Uterus (tissue), 4 donors: ENCODE results near the gene ZPLD1. TPM values are rescaled to one million over a fixed set of nuclear protein-coding genes. Genes with fewer than 3 reads are reported as not detected.

Source experiments
- DNase-seq, 2 donors: peaks; one replicate each; pipeline ENCODE4 v3.0.0-alpha.2; 2019 to 2020
- H3K27ac ChIP-seq, 2 donors: fragments of 200-600 bp; sonication (generic); 1 replicate in 1 of 2; 2 replicates in 1 of 2; pipeline ENCODE4 v1.5.1; 2016 to 2018
- H3K27me3 ChIP-seq, 2 donors: fragments of 200-600 bp; sonication (generic); one replicate each; pipeline ENCODE4 v1.5.1; 2018 to 2019; ENCODE audit warnings: control low read depth in 1 of 2
- H3K36me3 ChIP-seq, 2 donors: fragments of 200-600 bp; sonication (generic); one replicate each; pipeline ENCODE4 v1.5.1; 2019; ENCODE audit warnings: control low read depth in 1 of 2
- H3K4me1 ChIP-seq, 2 donors: fragments of 200-600 bp; sonication (generic); one replicate each; pipeline ENCODE4 v1.5.1; 2018 to 2019; ENCODE audit warnings: control low read depth in 1 of 2
- H3K4me3 ChIP-seq, 2 donors: fragments of 200-600 bp; sonication (generic); 1 replicate in 1 of 2; 2 replicates in 1 of 2; pipeline ENCODE4 v1.5.1; 2018 to 2019; ENCODE audit warnings: mild to moderate bottlenecking in 1 of 2
- H3K9me3 ChIP-seq, 2 donors: fragments of 200-600 bp; sonication (generic); one replicate each; pipeline ENCODE4 v1.5.1; 2019; ENCODE audit warnings: control low read depth in 1 of 2
- POLR2A ChIP-seq, 2 donors: fragments of 450-650 bp; IDR thresholded peaks; one replicate each; pipeline ENCODE4 v1.6.1; 2016; ENCODE audit warnings: antibody characterized with exemption in 2 of 2, mild to moderate bottlenecking in 1 of 2, moderate library complexity in 1 of 2
- intact Hi-C: fragments of 100-400 bp; cut with DNase I; formaldehyde crosslinking; loops from one replicate; pipeline ENCODE4 v1.15.1; 2023; ENCODE audit warnings: low total_unique reads
- total RNA-seq, 4 donors: library from RNA; depleted of rRNA in 3 of 4; stranded (reverse); fragments of >200 nt in 3 of 4; gene quantifications; one replicate each; pipeline versions ENCODE4 v1.1.0 to v1.2.4, GENCODE V29; 2014 to 2023
- TF ChIP-seq, protein P1 (sequence below), 4 experiments: fragments of 200-600 bp in 2 of 4; fragments of 450-650 bp in 2 of 4; sonication (generic) in 2 of 4; IDR thresholded peaks; one replicate each; pipeline ENCODE4 v1.5.1; 2016 to 2019; ENCODE audit warnings: antibody characterized with exemption in 4 of 4, mild to moderate bottlenecking in 2 of 4, moderate library complexity in 1 of 4
- donor health status: DM: yes; HTN: yes; CAD: no.

The ZPLD1 gene
- total RNA-seq, 4 donors from 2014 or later: 0.07 TPM; not detected in 3

DNA sequence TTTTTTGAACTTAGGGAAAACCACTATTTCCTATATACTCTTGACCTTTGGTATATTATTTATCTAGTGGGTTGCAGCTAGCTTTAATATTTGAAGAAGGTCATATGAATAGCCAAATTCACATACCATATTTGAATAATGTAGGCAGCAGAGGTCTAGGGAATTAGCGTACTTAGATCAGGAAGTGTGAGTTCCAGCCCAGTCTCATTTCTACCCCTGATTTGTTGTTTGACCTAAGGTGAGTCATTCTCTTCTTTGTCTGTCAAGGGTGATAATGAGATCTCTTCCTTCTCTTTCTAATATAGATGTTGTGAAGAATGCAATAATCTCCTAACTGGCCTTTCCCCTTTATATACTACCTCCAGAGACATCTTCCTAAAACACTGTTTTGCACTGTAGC, 36.6 kb upstream of the ZPLD1 start:
- intact Hi-C loops: no loop called here
- no peak for TF ChIP-seq POLR2A (IDR thresholded peaks at IDR 0.05)
- TF ChIP-seq, protein P1, sequence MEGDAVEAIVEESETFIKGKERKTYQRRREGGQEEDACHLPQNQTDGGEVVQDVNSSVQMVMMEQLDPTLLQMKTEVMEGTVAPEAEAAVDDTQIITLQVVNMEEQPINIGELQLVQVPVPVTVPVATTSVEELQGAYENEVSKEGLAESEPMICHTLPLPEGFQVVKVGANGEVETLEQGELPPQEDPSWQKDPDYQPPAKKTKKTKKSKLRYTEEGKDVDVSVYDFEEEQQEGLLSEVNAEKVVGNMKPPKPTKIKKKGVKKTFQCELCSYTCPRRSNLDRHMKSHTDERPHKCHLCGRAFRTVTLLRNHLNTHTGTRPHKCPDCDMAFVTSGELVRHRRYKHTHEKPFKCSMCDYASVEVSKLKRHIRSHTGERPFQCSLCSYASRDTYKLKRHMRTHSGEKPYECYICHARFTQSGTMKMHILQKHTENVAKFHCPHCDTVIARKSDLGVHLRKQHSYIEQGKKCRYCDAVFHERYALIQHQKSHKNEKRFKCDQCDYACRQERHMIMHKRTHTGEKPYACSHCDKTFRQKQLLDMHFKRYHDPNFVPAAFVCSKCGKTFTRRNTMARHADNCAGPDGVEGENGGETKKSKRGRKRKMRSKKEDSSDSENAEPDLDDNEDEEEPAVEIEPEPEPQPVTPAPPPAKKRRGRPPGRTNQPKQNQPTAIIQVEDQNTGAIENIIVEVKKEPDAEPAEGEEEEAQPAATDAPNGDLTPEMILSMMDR (IDR thresholded peaks at IDR 0.05): no peak
- Histone ChIP-seq H3K27ac (no peak overlapping the region), H3K36me3 (no peaks in the 10 kb centered on the region), H3K27me3 (no peaks in the 10 kb centered on the region), H3K9me3 (no peaks in the 10 kb centered on the region), H3K4me1 (no peaks in the 10 kb centered on the region), H3K4me3 (no peak overlapping the region)
- DNase-seq: no peak

- no peak overlapping the region for H3K4me3 ChIP-seq
- no peak for TF ChIP-seq POLR2A (IDR thresholded peaks at IDR 0.05)
- TF ChIP-seq, protein P1 (IDR thresholded peaks at IDR 0.05): no peak
- H3K4me1 ChIP-seq: no peaks in the 10 kb centered on the region
- intact Hi-C loops: no loop called here
- no peaks in the 10 kb centered on the region for H3K36me3 ChIP-seq
- DNase-seq: no peak
- H3K27ac ChIP-seq: no peak overlapping the region
- H3K27me3 ChIP-seq: no peaks in the 10 kb centered on the region
- H3K9me3 ChIP-seq: no peaks in the 10 kb centered on the region
These were observed 36.1 kb upstream of the ZPLD1 start for GRCh38 chr3:102398666-102399065.

GRCh38 chr3:102400142-102400541, 34.7 kb upstream of the ZPLD1 start:
- Histone ChIP-seq H3K9me3 (no peaks in the 10 kb centered on the region), H3K36me3 (no peaks in the 10 kb centered on the region), H3K4me3 (no peak overlapping the region), H3K27me3 (no peaks in the 10 kb centered on the region), H3K4me1 (no peaks in the 10 kb centered on the region), H3K27ac (no peak overlapping the region)
- DNase-seq: no peak
- no peak for TF ChIP-seq POLR2A (IDR thresholded peaks at IDR 0.05)
- TF ChIP-seq, protein P1 (IDR thresholded peaks at IDR 0.05): no peak
- intact Hi-C loops: no loop called here

DNA sequence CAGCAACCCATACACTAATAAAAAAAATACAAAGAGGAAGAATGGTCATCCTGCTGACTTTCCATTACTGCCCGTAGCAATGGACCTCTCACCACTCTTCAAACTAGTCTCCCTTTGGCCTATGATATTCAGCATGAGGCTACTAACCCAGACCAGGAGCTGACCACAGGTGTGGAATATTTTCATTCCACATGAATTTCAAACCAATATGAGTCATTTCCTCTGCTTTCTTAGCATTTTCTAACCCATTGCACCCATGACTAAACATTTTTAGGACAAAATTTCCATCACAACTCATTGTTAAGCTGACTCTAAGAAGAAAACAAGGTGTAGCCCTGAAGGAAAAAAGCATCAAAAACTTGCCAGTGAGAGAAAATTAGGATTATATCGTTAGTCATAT, 34.0 kb upstream of the ZPLD1 start:
- intact Hi-C loops: no loop called here
- H3K9me3 ChIP-seq: no peaks in the 10 kb centered on the region
- H3K36me3 ChIP-seq: no peaks in the 10 kb centered on the region
- H3K4me3 ChIP-seq: no peak overlapping the region
- DNase-seq: no peak
- no peaks in the 10 kb centered on the region for H3K27me3 ChIP-seq
- no peak overlapping the region for H3K27ac ChIP-seq
- no peak for TF ChIP-seq POLR2A (IDR thresholded peaks at IDR 0.05)
- TF ChIP-seq, protein P1 (IDR thresholded peaks at IDR 0.05): no peak
- H3K4me1 ChIP-seq: no peaks in the 10 kb centered on the region

DNA sequence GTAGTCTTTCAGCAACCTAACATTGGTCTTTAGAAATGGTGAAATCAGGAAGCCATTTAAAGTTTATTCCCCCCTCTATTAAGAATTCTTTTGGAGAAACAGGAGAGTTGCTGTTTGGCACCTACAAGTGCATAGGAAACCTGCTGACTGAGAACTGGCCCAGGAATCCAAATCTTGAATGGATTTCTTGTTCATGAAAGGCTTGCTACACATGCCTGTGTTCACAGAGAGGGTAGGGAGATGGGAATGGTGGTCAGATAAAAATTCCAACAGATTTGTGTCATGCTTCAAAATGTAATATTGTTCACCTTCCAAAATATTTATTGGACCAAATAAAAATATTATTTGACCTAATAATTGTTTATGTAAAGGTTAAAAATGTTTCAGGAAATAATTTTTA, 24.2 kb upstream of the ZPLD1 start:
- no peak for TF ChIP-seq POLR2A (IDR thresholded peaks at IDR 0.05)
- TF ChIP-seq, protein P1 (IDR thresholded peaks at IDR 0.05): no peak
- no peak overlapping the region for H3K27ac ChIP-seq
- no peak for DNase-seq

More for the DNA sequence above, 24.2 kb upstream of the ZPLD1 start:
- Histone ChIP-seq H3K9me3 (no peaks in the 10 kb centered on the region), H3K4me1 (no peaks in the 10 kb centered on the region), H3K4me3 (no peak overlapping the region), H3K36me3 (no peaks in the 10 kb centered on the region), H3K27me3 (no peaks in the 10 kb centered on the region)
- intact Hi-C loops: no loop called here
